Stomach (tissue), 9 donors: ENCODE measurements around the gene PRICKLE2. TPM values are rescaled to one million over a fixed set of nuclear protein-coding genes. Genes with fewer than 3 reads are reported as not detected.

ENCODE experiments used
- DNase-seq, 2 donors: peaks; one replicate each; pipeline versions ENCODE4 v3.0.0 to v3.0.0-alpha.2; 2013 to 2019
- H3K27ac ChIP-seq, 5 donors: fragments of 200-600 bp in 4 of 5; sonication (generic) in 4 of 5; one replicate each; pipeline ENCODE4 v1.5.1; 2013 to 2019; ENCODE audit warnings: mild to moderate bottlenecking in 1 of 5, moderate library complexity in 1 of 5
- H3K27me3 ChIP-seq, 3 donors: fragments of 200-600 bp; sonication (generic); one replicate each; pipeline ENCODE4 v1.5.1; 2017 to 2019; ENCODE audit warnings: mixed run types in 1 of 3
- H3K36me3 ChIP-seq, 4 donors: fragments of 200-600 bp; sonication (generic); 1 replicate in 3 of 4; 2 replicates in 1 of 4; pipeline ENCODE4 v1.5.1; 2016 to 2019
- H3K4me1 ChIP-seq, 4 donors: fragments of 200-600 bp; sonication (generic); one replicate each; pipeline ENCODE4 v1.5.1; 2016 to 2019
- H3K4me3 ChIP-seq, 4 donors: fragments of 200-600 bp; sonication (generic) in 3 of 4; one replicate each; pipeline ENCODE4 v1.5.1; 2016 to 2019; ENCODE audit warnings: mild to moderate bottlenecking in 1 of 4
- H3K9me3 ChIP-seq, 4 donors: fragments of 200-600 bp; sonication (generic); one replicate each; pipeline ENCODE4 v1.5.1; 2016 to 2019
- EP300 ChIP-seq: sonication (generic); formaldehyde crosslinking; IDR thresholded peaks from one replicate; pipeline ENCODE4 v1.6.1; 2017; ENCODE audit warnings: antibody characterized with exemption
- POLR2A ChIP-seq, 4 donors: fragments of 450-650 bp; IDR thresholded peaks; one replicate each; pipeline ENCODE4 v1.6.1; 2016; ENCODE audit warnings: antibody characterized with exemption in 4 of 4, control low read depth in 2 of 4, mild to moderate bottlenecking in 1 of 4, moderate library complexity in 1 of 4
- POLR2AphosphoS5 ChIP-seq, 3 donors: sonication (generic); formaldehyde crosslinking; IDR thresholded peaks; one replicate each; pipeline ENCODE4 v1.6.1; 2016; ENCODE audit warnings: antibody characterized with exemption in 3 of 3
- WGBS, 5 donors: extraction: QIAGEN DNeasy Blood & Tissue Kit in 3 of 5; methylation state at CpG; one replicate each; pipeline versions ENCODE4 v1.1.5 to v1.1.7; 2013 to 2018; 5-methylcytosine and 5-hydroxymethylcytosine counted together
- intact Hi-C: fragments of 100-400 bp; cut with DNase I; formaldehyde crosslinking; loops from one replicate; pipeline ENCODE4 v1.15.1; 2023; ENCODE audit warnings: low total_unique reads
- polyA plus RNA-seq, 3 donors: library from polyadenylated mRNA; stranded (reverse); fragments of 200-250 nt; gene quantifications; one replicate each; pipeline ENCODE4 v1.2.3, GENCODE V29; 2013
- total RNA-seq, 5 donors: library from RNA; depleted of rRNA; stranded (reverse); fragments of >200 nt; gene quantifications; one replicate each; pipeline versions ENCODE4 v1.1.0 to v1.2.3, GENCODE V29; 2014 to 2016
- TF ChIP-seq, protein P1 (sequence below), 7 experiments: fragments of 450-650 bp in 4 of 7; fragments of 200-600 bp in 3 of 7; sonication (generic) in 3 of 7; IDR thresholded peaks; one replicate each; pipeline ENCODE4 v1.5.1; 2016 to 2019; ENCODE audit warnings: antibody characterized with exemption in 7 of 7, control low read depth in 2 of 7, mild to moderate bottlenecking in 1 of 7
- donor health status: healthy with polysubstance abuse.
- donor health status: Bipolar disorder and iron deficiency.
- donor health status: healthy.

Gene PRICKLE2
- total and polyA plus RNA-seq, 8 donors, result 3.7 to 59.1 (median 21.0) TPM

- intact Hi-C loops, result no loop called here
- Histone ChIP-seq H3K9me3 (no peaks in the 10 kb centered on the region), H3K27me3 (no peaks in the 10 kb centered on the region), H3K36me3 (peaks cover 0 to 11% (median 2%) of the 10 kb centered on the region in 4 donors), H3K4me1 (peaks cover 0 to 26% (median 11%) of the 10 kb centered on the region in 4 donors), H3K27ac (no peak overlapping the region), H3K4me3 (no peak overlapping the region)
- WGBS, 5 donors, result 85 to 97% (median 91%) methylated on average over 1 of the region's 1 CpG
- TF ChIP-seq EP300 (no peak), POLR2AphosphoS5 (IDR thresholded peaks at IDR 0.05) (no peak), POLR2A (IDR thresholded peaks at IDR 0.05) (no peak)
- TF ChIP-seq, protein P1, sequence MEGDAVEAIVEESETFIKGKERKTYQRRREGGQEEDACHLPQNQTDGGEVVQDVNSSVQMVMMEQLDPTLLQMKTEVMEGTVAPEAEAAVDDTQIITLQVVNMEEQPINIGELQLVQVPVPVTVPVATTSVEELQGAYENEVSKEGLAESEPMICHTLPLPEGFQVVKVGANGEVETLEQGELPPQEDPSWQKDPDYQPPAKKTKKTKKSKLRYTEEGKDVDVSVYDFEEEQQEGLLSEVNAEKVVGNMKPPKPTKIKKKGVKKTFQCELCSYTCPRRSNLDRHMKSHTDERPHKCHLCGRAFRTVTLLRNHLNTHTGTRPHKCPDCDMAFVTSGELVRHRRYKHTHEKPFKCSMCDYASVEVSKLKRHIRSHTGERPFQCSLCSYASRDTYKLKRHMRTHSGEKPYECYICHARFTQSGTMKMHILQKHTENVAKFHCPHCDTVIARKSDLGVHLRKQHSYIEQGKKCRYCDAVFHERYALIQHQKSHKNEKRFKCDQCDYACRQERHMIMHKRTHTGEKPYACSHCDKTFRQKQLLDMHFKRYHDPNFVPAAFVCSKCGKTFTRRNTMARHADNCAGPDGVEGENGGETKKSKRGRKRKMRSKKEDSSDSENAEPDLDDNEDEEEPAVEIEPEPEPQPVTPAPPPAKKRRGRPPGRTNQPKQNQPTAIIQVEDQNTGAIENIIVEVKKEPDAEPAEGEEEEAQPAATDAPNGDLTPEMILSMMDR (IDR thresholded peaks at IDR 0.05), result no peak
- no peak for DNase-seq
These were observed 107.8 kb downstream of the PRICKLE2 start for GRCh38 chr3:64117483-64117882.

- Histone ChIP-seq H3K27ac (no peak overlapping the region), H3K4me3 (no peak overlapping the region), H3K9me3 (no peaks in the 10 kb centered on the region), H3K36me3 (peaks cover 0 to 3% (median 2%) of the 10 kb centered on the region in 4 donors), H3K4me1 (peaks cover 0 to 10% (median 0%) of the 10 kb centered on the region in 4 donors), H3K27me3 (no peaks in the 10 kb centered on the region)
- TF ChIP-seq EP300 (no peak), POLR2AphosphoS5 (IDR thresholded peaks at IDR 0.05) (no peak), POLR2A (IDR thresholded peaks at IDR 0.05) (no peak)
- TF ChIP-seq, protein P1 (IDR thresholded peaks at IDR 0.05), result no peak
- DNase-seq, result no peak
- intact Hi-C loops, result no loop called here
These were observed 110.6 kb downstream of the PRICKLE2 start for GRCh38 chr3:64114651-64115050.

DNA sequence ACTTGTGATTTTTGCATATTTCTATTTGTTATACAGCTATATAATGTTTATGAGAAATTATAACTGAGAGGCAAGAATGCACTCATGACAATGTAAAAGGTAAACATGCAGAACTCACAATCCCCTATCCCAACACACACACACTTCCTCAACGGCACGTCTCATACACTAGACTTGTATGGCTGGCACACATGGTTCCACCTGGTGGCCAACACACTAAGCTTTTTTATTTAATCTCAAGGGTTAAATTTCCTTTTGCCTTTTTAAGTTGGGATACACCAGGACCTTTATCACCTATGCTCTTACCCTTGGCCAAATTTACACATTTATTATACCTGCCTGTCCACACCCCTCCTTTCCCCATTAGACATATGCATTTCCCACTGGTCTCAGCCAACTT lies 113.4 kb downstream of the PRICKLE2 start:
- intact Hi-C loops, result no loop called here
- DNase-seq, result no peak
- TF ChIP-seq POLR2AphosphoS5 (IDR thresholded peaks at IDR 0.05), result no peak
- TF ChIP-seq, protein P1 (IDR thresholded peaks at IDR 0.05), result no peak
- TF ChIP-seq EP300, result no peak
- no peak for TF ChIP-seq POLR2A (IDR thresholded peaks at IDR 0.05)
- Histone ChIP-seq H3K36me3 (peaks cover 0 to 3% (median 2%) of the 10 kb centered on the region in 4 donors), H3K9me3 (no peaks in the 10 kb centered on the region), H3K4me3 (no peak overlapping the region), H3K4me1 (peaks cover 0 to 17% (median 8%) of the 10 kb centered on the region in 4 donors), H3K27me3 (no peaks in the 10 kb centered on the region), H3K27ac (no peak overlapping the region)
- 44 to 86% (median 58%) methylated on average over 2 of the region's 2 CpGs for WGBS, 5 donors

- Histone ChIP-seq H3K4me3 (no peak overlapping the region), H3K27me3 (no peaks in the 10 kb centered on the region), H3K36me3 (peaks cover 0 to 3% (median 2%) of the 10 kb centered on the region in 4 donors), H3K4me1 (peaks cover 0 to 25% (median 11%) of the 10 kb centered on the region in 4 donors), H3K27ac (no peak overlapping the region), H3K9me3 (no peaks in the 10 kb centered on the region)
- TF ChIP-seq POLR2AphosphoS5 (IDR thresholded peaks at IDR 0.05) (no peak), POLR2A (IDR thresholded peaks at IDR 0.05) (no peak), EP300 (no peak)
- TF ChIP-seq, protein P1 (IDR thresholded peaks at IDR 0.05), result no peak
- DNase-seq, result no peak
- intact Hi-C loops, result no loop called here
- WGBS, 5 donors, result 86 to 94% (median 89%) methylated on average over 2 of the region's 2 CpGs
These were observed 114.2 kb downstream of the PRICKLE2 start for GRCh38 chr3:64111083-64111482.
